ENCODE data around the gene CETP.
"Not testable (repeated sequence)": the region's sequence is repeated elsewhere in the genome, so short reads cannot be mapped to it uniquely, and the experiment has no call there.

The CETP gene

GRCh38 chr16:56934599-56935145 lies 27.1 kb upstream of the CETP start:
- not testable (repeated sequence) for DNase-seq (ENCODE audit: low spot score)

- no peak for DNase-seq (ENCODE audit: low spot score)
These were observed 26.5 kb upstream of the CETP start for GRCh38 chr16:56935201-56935600.

- no peak for DNase-seq (ENCODE audit: low spot score)
These were observed 25.3 kb upstream of the CETP start for GRCh38 chr16:56936491-56936890.

GRCh38 chr16:56936950-56937349 lies 24.8 kb upstream of the CETP start:
- DNase-seq (ENCODE audit: low spot score): no peak

GRCh38 chr16:56938664-56939513 lies 22.9 kb upstream of the CETP start:
- DNase-seq (ENCODE audit: low spot score): no peak

GRCh38 chr16:56939801-56940200 lies 21.9 kb upstream of the CETP start:
- no peak for DNase-seq (ENCODE audit: low spot score)

- DNase-seq (ENCODE audit: low spot score): no peak
These were observed 20.7 kb upstream of the CETP start for GRCh38 chr16:56941092-56941491.

- DNase-seq (ENCODE audit: low spot score): no peak
These were observed 19.9 kb upstream of the CETP start for GRCh38 chr16:56941856-56942331.

GRCh38 chr16:56943761-56944375 lies 17.9 kb upstream of the CETP start:
- no peak for DNase-seq (ENCODE audit: low spot score)

GRCh38 chr16:56944954-56945839 lies 16.6 kb upstream of the CETP start:
- DNase-seq (ENCODE audit: low spot score): no peak

- no peak for DNase-seq (ENCODE audit: low spot score)
These were observed 15.8 kb upstream of the CETP start for GRCh38 chr16:56945847-56946527.

- DNase-seq (ENCODE audit: low spot score): no peak
These were observed 14.8 kb upstream of the CETP start for GRCh38 chr16:56946767-56947603.

- no peak for DNase-seq (ENCODE audit: low spot score)
These were observed 14.2 kb upstream of the CETP start for GRCh38 chr16:56947604-56947995.

- DNase-seq (ENCODE audit: low spot score): no peak
These were observed 13.5 kb upstream of the CETP start for GRCh38 chr16:56948234-56948633.

GRCh38 chr16:56950051-56950450 lies 11.7 kb upstream of the CETP start:
- DNase-seq (ENCODE audit: low spot score): no peak

- DNase-seq (ENCODE audit: low spot score): no peak
These were observed 11.3 kb upstream of the CETP start for GRCh38 chr16:56950455-56950854.

- DNase-seq (ENCODE audit: low spot score): peak; percentile 74
These were observed 10.6 kb upstream of the CETP start for GRCh38 chr16:56950881-56951771.

GRCh38 chr16:56953006-56953405 lies 8.7 kb upstream of the CETP start:
- no peak for DNase-seq (ENCODE audit: low spot score)

- no peak for DNase-seq (ENCODE audit: low spot score)
These were observed 5.7 kb upstream of the CETP start for GRCh38 chr16:56956076-56956475.
